ENCODE measurements around the gene NUDT17.

NUDT17 gene

GRCh38 chr1:145804235-145805045 lies 41.0 kb upstream of the NUDT17 start:
- peak; percentile 56 for ATAC-seq
- no peak for TF ChIP-seq OSR1 (CRISPR knock-in tag; IDR thresholded peaks at IDR 0.05)
- TF ChIP-seq CSDC2 (CRISPR knock-in tag; IDR thresholded peaks at IDR 0.05): no peak
- no peak for TF ChIP-seq ESRRG (CRISPR knock-in tag; IDR thresholded peaks at IDR 0.05)
- TF ChIP-seq RARB (CRISPR knock-in tag; IDR thresholded peaks at IDR 0.05): no peak
- TF ChIP-seq POU6F1 (CRISPR knock-in tag; IDR thresholded peaks at IDR 0.05; ENCODE audit: borderline replicate concordance, low read depth): no peak
- no peak for TF ChIP-seq SNAI2 (CRISPR knock-in tag; IDR thresholded peaks at IDR 0.05)
- no peak for TF ChIP-seq ZNF70 (CRISPR knock-in tag; IDR thresholded peaks at IDR 0.05)
- no peak for TF ChIP-seq BACH2 (CRISPR knock-in tag; IDR thresholded peaks at IDR 0.05; ENCODE audit: borderline replicate concordance)
- TF ChIP-seq ZFP30 (CRISPR knock-in tag; IDR thresholded peaks at IDR 0.05): no peak
- TF ChIP-seq TSHZ2 (CRISPR knock-in tag; IDR thresholded peaks at IDR 0.05): no peak
- no peak for TF ChIP-seq CREB5 (CRISPR knock-in tag; IDR thresholded peaks at IDR 0.05; ENCODE audit: low read depth)
- TF ChIP-seq ARNTL (CRISPR knock-in tag; IDR thresholded peaks at IDR 0.05; ENCODE audit: borderline replicate concordance, low read depth): no peak
- no peak for TF ChIP-seq TOX (CRISPR knock-in tag; IDR thresholded peaks at IDR 0.05; ENCODE audit: borderline replicate concordance)
- TF ChIP-seq PPARA (CRISPR knock-in tag; IDR thresholded peaks at IDR 0.05; ENCODE audit: borderline replicate concordance): no peak
- no peak for TF ChIP-seq TCF4 (CRISPR knock-in tag; IDR thresholded peaks at IDR 0.05; ENCODE audit: borderline replicate concordance)
- TF ChIP-seq ISL1 (CRISPR knock-in tag; IDR thresholded peaks at IDR 0.05): no peak
- no peak for TF ChIP-seq ZC3H10 (CRISPR knock-in tag; IDR thresholded peaks at IDR 0.05)
- no peak for TF ChIP-seq ZNF8 (CRISPR knock-in tag; IDR thresholded peaks at IDR 0.05)

- no peak for TF ChIP-seq CSRNP3 (CRISPR knock-in tag; IDR thresholded peaks at IDR 0.05)
- no peak for TF ChIP-seq POU6F1 (CRISPR knock-in tag; IDR thresholded peaks at IDR 0.05; ENCODE audit: borderline replicate concordance, low read depth)
- no peak for TF ChIP-seq CREB5 (CRISPR knock-in tag; IDR thresholded peaks at IDR 0.05; ENCODE audit: low read depth)
- TF ChIP-seq TOX (CRISPR knock-in tag; IDR thresholded peaks at IDR 0.05; ENCODE audit: borderline replicate concordance): no peak
- TF ChIP-seq ZFP30 (CRISPR knock-in tag; IDR thresholded peaks at IDR 0.05): no peak
- no peak for TF ChIP-seq PATZ1 (CRISPR knock-in tag; IDR thresholded peaks at IDR 0.05; ENCODE audit: borderline replicate concordance)
- no peak for TF ChIP-seq SNAI2 (CRISPR knock-in tag; IDR thresholded peaks at IDR 0.05)
- no peak for TF ChIP-seq TSHZ2 (CRISPR knock-in tag; IDR thresholded peaks at IDR 0.05)
- no peak for TF ChIP-seq ZC3H10 (CRISPR knock-in tag; IDR thresholded peaks at IDR 0.05)
- no peak for TF ChIP-seq ZNF70 (CRISPR knock-in tag; IDR thresholded peaks at IDR 0.05)
- TF ChIP-seq PPARA (CRISPR knock-in tag; IDR thresholded peaks at IDR 0.05; ENCODE audit: borderline replicate concordance): no peak
- no peak for TF ChIP-seq OSR1 (CRISPR knock-in tag; IDR thresholded peaks at IDR 0.05)
- TF ChIP-seq GLIS3 (CRISPR knock-in tag; IDR thresholded peaks at IDR 0.05): no peak
- no peak for TF ChIP-seq BACH2 (CRISPR knock-in tag; IDR thresholded peaks at IDR 0.05; ENCODE audit: borderline replicate concordance)
- no peak for TF ChIP-seq TCF4 (CRISPR knock-in tag; IDR thresholded peaks at IDR 0.05; ENCODE audit: borderline replicate concordance)
- no peak for TF ChIP-seq ZNF565 (CRISPR knock-in tag; conservative IDR thresholded peaks at IDR 0.05; ENCODE audit: low read depth)
- no peak for TF ChIP-seq CSDC2 (CRISPR knock-in tag; IDR thresholded peaks at IDR 0.05)
- ATAC-seq: no peak
These were observed 40.4 kb upstream of the NUDT17 start for GRCh38 chr1:145805057-145805456.

Data from SK-N-SH treated with all-trans-retinoic acid at 6 μM for 48 hours (cell line).